LHCN-M2 (cell line): ENCODE data around the gene PTER. TPM values are rescaled to one million over a fixed set of nuclear protein-coding genes. Genes with fewer than 3 reads are reported as not detected.

ENCODE experiments used
- DNase-seq: peaks from one replicate; pipeline ENCODE4 v3.0.0-alpha.2; 2012; ENCODE audit warnings: low read depth
- total RNA-seq: library from RNA; depleted of rRNA; stranded (reverse); fragments of >200 nt; gene quantifications from 2 replicates; pipeline ENCODE4 v1.2.3, GENCODE V29; 2014

Gene PTER
- total RNA-seq, 1 experiment from 2014 or later: 8.7 TPM

GRCh38 chr10:16470747-16471146, 33.9 kb downstream of the PTER start:
- no peak for DNase-seq

- no peak for DNase-seq
These were observed 36.0 kb downstream of the PTER start for GRCh38 chr10:16472828-16473227.

GRCh38 chr10:16477757-16478156, 40.9 kb downstream of the PTER start:
- DNase-seq: no peak

GRCh38 chr10:16478801-16479200, 42.0 kb downstream of the PTER start:
- DNase-seq: no peak

GRCh38 chr10:16481052-16481728, 44.4 kb downstream of the PTER start:
- DNase-seq: no peak

- no peak for DNase-seq
These were observed 46.6 kb downstream of the PTER start for GRCh38 chr10:16483241-16483917.

- DNase-seq: no peak
These were observed 53.7 kb downstream of the PTER start for GRCh38 chr10:16490511-16490910.

GRCh38 chr10:16491933-16492332, 55.1 kb downstream of the PTER start:
- DNase-seq: no peak

GRCh38 chr10:16493884-16494536, 57.2 kb downstream of the PTER start:
- DNase-seq: no peak

- DNase-seq: no peak
These were observed 61.1 kb downstream of the PTER start for GRCh38 chr10:16497911-16498310.

GRCh38 chr10:16505161-16505560, 68.4 kb downstream of the PTER start:
- DNase-seq: peak; percentile 50

GRCh38 chr10:16509996-16510395, 73.2 kb downstream of the PTER start:
- DNase-seq: peak; percentile 47

- DNase-seq: no peak
These were observed 74.0 kb downstream of the PTER start for GRCh38 chr10:16510843-16511242.

- DNase-seq: peak; percentile 13
These were observed 82.0 kb downstream of the PTER start for GRCh38 chr10:16518822-16519221.

GRCh38 chr10:16519250-16519907, 82.6 kb downstream of the PTER start:
- DNase-seq: no peak

- no peak for DNase-seq
These were observed 83.4 kb downstream of the PTER start for GRCh38 chr10:16519908-16520861.

- DNase-seq: peak; percentile 11
These were observed 84.1 kb downstream of the PTER start for GRCh38 chr10:16520900-16521299.

GRCh38 chr10:16521311-16522016, 84.7 kb downstream of the PTER start, which contains the start of gene C1QL3:
Gene C1QL3, minus strand, starts transcription at chr10:16521879. Its CDS starts 814 bp downstream, at chr10:16521065.
- DNase-seq: peak; percentile 9

- no peak for DNase-seq
These were observed 90.6 kb downstream of the PTER start for GRCh38 chr10:16527452-16527851.

GRCh38 chr10:16529853-16530252, 93.0 kb downstream of the PTER start:
- no peak for DNase-seq
